IgD-negative memory B cell (primary cell): Measurements from ENCODE around the gene MAP3K8. TPM values are rescaled to one million over a fixed set of nuclear protein-coding genes. Genes with fewer than 3 reads are reported as not detected.
"Not testable (repeated sequence)": the region's sequence is repeated elsewhere in the genome, so short reads cannot be mapped to it uniquely, and the experiment has no call there.

Experiments
- H3K27ac Mint-ChIP-seq, 3 donors: one replicate each; pipeline ENCODE4 v1.8.0; 2020 to 2022; ENCODE audit warnings: mild to moderate bottlenecking in 3 of 3, mixed read lengths in 3 of 3, moderate library complexity in 1 of 3
- H3K27me3 Mint-ChIP-seq: one replicate; pipeline ENCODE4 v1.8.0; 2021; ENCODE audit warnings: mixed read lengths
- H3K36me3 Mint-ChIP-seq: one replicate; pipeline ENCODE4 v1.8.0; 2020; ENCODE audit warnings: mild to moderate bottlenecking, mixed read lengths
- H3K4me1 Mint-ChIP-seq, 3 donors: one replicate each; pipeline ENCODE4 v1.8.0; 2020 to 2022; ENCODE audit warnings: mixed read lengths in 3 of 3, mild to moderate bottlenecking in 1 of 3
- H3K4me3 Mint-ChIP-seq, 4 donors: one replicate each; pipeline ENCODE4 v1.8.0; 2020 to 2022; ENCODE audit warnings: mild to moderate bottlenecking in 4 of 4, mixed read lengths in 4 of 4, moderate library complexity in 3 of 4
- H3K9me3 Mint-ChIP-seq, 3 donors: one replicate each; pipeline ENCODE4 v1.8.0; 2020 to 2021; ENCODE audit warnings: mixed read lengths in 3 of 3, mild to moderate bottlenecking in 1 of 3
- polyA plus RNA-seq: library from polyadenylated mRNA; unstranded; fragments of 300-500 nt; fragmentation: Illumina TruSeq; gene quantifications from one replicate; pipeline ENCODE4 v1.2.3, GENCODE V29; 2021

MAP3K8 gene
- polyA plus RNA-seq, 1 donor from 2014 or later: 40.0 TPM

DNA sequence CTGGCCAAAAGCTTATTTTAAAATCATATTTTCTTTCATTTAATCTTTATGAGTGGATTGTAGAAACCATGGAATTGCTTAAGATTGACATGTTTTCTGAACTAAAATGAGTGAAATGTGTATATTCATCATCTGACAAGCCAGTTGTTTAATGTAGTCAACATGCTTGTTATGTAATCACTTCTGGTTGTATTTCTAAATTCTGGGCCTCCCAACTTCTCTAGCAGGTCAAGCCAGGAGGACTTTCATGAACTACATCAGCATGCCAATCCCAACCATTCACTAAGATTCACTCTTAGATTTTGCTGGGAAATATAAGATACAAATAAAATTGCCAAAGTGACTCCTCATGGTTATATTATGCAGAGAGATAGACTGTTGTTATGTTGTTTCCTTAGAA lies 21.1 kb upstream of the MAP3K8 start:
- no peaks in the 10 kb centered on the region for H3K36me3 Mint-ChIP-seq
- H3K9me3 Mint-ChIP-seq: no peaks in the 10 kb centered on the region
- no peak overlapping the region for H3K4me3 Mint-ChIP-seq
- H3K27me3 Mint-ChIP-seq: no peaks in the 10 kb centered on the region
- no peak overlapping the region for H3K27ac Mint-ChIP-seq
- peaks cover 12 to 17% (median 15%) of the 10 kb centered on the region in 3 donors for H3K4me1 Mint-ChIP-seq

DNA sequence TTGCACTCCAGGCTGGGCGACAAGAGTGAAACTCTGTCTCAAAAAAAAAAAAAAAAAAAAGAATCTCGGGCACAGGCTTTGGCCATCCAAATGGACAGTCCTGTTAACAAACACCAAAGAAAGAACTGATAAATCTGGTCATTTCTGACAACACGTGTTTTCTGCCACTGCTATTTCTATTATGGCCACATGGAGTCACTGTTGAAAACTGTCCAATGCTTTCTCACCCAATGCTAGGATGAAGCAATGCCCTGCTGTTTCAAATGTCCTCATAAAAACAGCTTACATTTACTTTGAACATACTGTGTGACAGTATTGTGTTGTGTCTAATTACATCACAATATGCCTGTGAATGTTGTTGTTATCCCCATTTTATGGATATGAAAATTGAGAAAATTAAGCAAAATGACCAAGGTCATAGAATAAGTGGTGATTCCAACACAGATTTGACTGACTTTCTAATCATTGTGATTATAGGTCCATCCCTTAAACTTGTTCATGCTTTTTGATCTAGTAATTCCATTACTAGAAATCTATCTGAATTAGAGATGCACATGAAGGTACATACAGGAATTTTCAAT lies 19.9 kb upstream of the MAP3K8 start:
- peaks cover 21 to 25% (median 22%) of the 10 kb centered on the region in 3 donors for H3K4me1 Mint-ChIP-seq
- no peaks in the 10 kb centered on the region for H3K9me3 Mint-ChIP-seq
- peak overlapping the region in 1 of 4 donors; percentile 59 for H3K4me3 Mint-ChIP-seq
- H3K36me3 Mint-ChIP-seq: no peaks in the 10 kb centered on the region
- H3K27ac Mint-ChIP-seq: peak overlapping the region in 2 of 3 donors; percentile 53 to 83
- no peaks in the 10 kb centered on the region for H3K27me3 Mint-ChIP-seq

DNA sequence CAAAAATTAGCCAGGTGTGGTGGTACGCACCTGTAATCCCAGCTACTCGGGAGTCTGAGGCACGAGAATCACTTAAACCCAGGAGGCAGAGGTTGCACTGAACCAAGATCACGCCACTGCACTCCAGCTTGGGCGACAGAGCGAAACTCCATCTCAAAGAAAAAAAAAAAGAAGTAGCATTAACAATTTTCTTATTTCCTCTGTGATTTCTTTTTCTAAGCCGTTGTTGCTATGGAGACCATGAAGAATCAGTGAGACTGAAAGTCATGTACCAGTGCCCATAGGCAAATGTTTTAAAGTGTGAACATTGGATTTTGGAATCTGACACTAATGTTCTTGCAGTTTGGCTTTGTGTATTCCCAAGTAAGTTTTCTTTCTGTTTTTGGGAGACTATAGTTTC lies 18.4 kb upstream of the MAP3K8 start:
- no peaks in the 10 kb centered on the region for H3K27me3 Mint-ChIP-seq
- no peaks in the 10 kb centered on the region for H3K9me3 Mint-ChIP-seq
- H3K4me3 Mint-ChIP-seq: peak overlapping the region; percentile 30 to 81 (median 58)
- no peaks in the 10 kb centered on the region for H3K36me3 Mint-ChIP-seq
- H3K27ac Mint-ChIP-seq: peak overlapping the region; percentile 81 to 96 (median 92)
- peaks cover 33 to 36% (median 35%) of the 10 kb centered on the region in 3 donors for H3K4me1 Mint-ChIP-seq

DNA sequence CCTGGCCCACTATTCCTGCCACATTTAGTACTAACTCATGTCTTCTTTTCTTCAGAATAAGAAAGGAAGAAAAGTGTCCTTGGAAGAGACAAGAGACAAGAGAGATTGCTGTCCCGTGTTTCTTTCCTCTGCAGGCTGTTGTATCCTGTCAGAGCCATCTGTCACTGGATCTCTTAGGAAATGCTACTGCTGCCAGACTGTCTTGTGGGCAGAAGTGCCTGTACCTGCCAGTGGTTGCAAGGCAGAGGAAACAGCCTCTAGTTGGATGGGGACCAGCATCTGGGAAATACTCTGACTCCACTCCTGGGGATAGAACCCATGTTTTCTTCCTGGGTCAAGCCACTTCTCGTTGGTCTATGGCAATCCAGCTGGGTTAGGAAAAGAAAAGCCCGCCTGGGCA lies 16.7 kb upstream of the MAP3K8 start:
- H3K36me3 Mint-ChIP-seq: no peaks in the 10 kb centered on the region
- no peaks in the 10 kb centered on the region for H3K9me3 Mint-ChIP-seq
- H3K27me3 Mint-ChIP-seq: no peaks in the 10 kb centered on the region
- peak overlapping the region in 1 of 4 donors; percentile 16 for H3K4me3 Mint-ChIP-seq
- H3K4me1 Mint-ChIP-seq: peaks cover 41 to 43% (median 41%) of the 10 kb centered on the region in 3 donors
- peak overlapping the region; percentile 81 to 92 (median 84) for H3K27ac Mint-ChIP-seq

GRCh38 chr10:30420266-30420665 lies 13.7 kb upstream of the MAP3K8 start:
- H3K9me3 Mint-ChIP-seq: no peaks in the 10 kb centered on the region
- H3K4me1 Mint-ChIP-seq: peaks cover 44 to 49% (median 48%) of the 10 kb centered on the region in 3 donors
- H3K36me3 Mint-ChIP-seq: peaks cover 2% of the 10 kb centered on the region
- H3K4me3 Mint-ChIP-seq: peak overlapping the region; percentile 8 to 84 (median 28)
- H3K27ac Mint-ChIP-seq: peak overlapping the region; percentile 78 to 92 (median 89)
- no peaks in the 10 kb centered on the region for H3K27me3 Mint-ChIP-seq

DNA sequence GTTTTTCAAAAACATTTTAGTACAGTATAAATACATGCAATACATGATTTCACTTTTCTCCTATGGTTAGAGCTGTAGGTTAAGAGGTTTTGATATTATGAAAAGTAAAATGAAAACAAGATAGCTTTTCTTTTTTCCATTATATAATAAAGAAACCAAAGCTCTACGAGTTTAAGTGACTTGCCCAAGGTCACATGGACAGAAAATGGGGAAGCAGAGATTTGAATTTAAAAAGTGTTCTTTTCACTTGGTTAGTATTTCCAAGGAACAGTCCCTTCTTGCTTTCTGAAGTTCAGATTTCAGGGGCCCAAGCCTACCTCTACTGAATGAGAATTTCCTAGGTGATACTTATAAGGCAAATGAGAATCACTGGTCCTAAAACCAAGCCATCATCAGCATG lies 13.2 kb upstream of the MAP3K8 start:
- H3K27me3 Mint-ChIP-seq: no peaks in the 10 kb centered on the region
- peak overlapping the region; percentile 78 to 92 (median 89) for H3K27ac Mint-ChIP-seq
- H3K4me1 Mint-ChIP-seq: peaks cover 39 to 46% (median 44%) of the 10 kb centered on the region in 3 donors
- peaks cover 2% of the 10 kb centered on the region for H3K36me3 Mint-ChIP-seq
- H3K4me3 Mint-ChIP-seq: peak overlapping the region in 2 of 4 donors; percentile 52 to 56
- H3K9me3 Mint-ChIP-seq: no peaks in the 10 kb centered on the region

DNA sequence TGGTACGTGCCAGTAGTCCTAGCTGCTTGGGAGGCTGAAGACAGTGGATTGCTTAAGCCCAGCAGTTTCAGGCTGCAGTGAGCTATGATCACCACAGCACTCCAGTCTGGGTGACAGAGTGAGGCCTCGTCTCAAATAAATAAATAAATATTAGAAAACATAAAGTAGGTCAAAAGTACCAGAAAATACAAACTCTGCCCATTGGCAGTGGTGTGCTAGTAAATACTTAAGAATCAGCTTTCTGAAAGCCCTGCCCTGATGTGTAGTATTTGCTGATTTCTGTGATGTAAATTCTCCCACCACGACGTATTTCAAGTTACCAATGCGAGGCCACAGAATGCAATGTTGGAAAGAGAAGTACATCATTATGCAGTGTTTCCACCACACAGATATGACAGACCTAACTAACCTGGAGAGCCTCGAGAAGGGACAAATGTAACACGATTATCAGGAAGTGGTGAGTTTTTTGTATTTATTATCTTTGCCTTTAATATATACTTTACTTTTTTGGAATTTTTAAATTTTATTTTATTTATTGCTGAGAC lies 11.8 kb upstream of the MAP3K8 start:
- Mint-ChIP-seq H3K4me3 (peak overlapping the region in 1 of 4 donors; percentile 55), H3K36me3 (peaks cover 2% of the 10 kb centered on the region), H3K27me3 (no peaks in the 10 kb centered on the region), H3K27ac (peak overlapping the region in 2 of 3 donors; percentile 8 to 45), H3K9me3 (no peaks in the 10 kb centered on the region), H3K4me1 (peaks cover 38 to 46% (median 46%) of the 10 kb centered on the region in 3 donors)

GRCh38 chr10:30422981-30423654 lies 10.9 kb upstream of the MAP3K8 start:
- Mint-ChIP-seq H3K4me3 (peak overlapping the region in 1 of 4 donors; percentile 61), H3K9me3 (no peaks in the 10 kb centered on the region), H3K27ac (peak overlapping the region; percentile 46 to 91 (median 76)), H3K4me1 (peaks cover 43 to 55% (median 53%) of the 10 kb centered on the region in 3 donors), H3K27me3 (no peaks in the 10 kb centered on the region), H3K36me3 (peaks cover 2% of the 10 kb centered on the region)

- H3K27me3 Mint-ChIP-seq, H3K9me3 Mint-ChIP-seq, H3K36me3 Mint-ChIP-seq: not testable (repeated sequence)
- peak overlapping the region in 1 of 4 donors; percentile 61 for H3K4me3 Mint-ChIP-seq
- H3K27ac Mint-ChIP-seq: peak overlapping the region; percentile 46 to 91 (median 78)
- peaks cover 44 to 55% (median 50%) of the 10 kb centered on the region in 3 donors for H3K4me1 Mint-ChIP-seq
Measured at GRCh38 chr10:30423655-30424275, 10.2 kb upstream of the MAP3K8 start.

- peak overlapping the region in 1 of 3 donors; percentile 46 for H3K27ac Mint-ChIP-seq
- H3K27me3 Mint-ChIP-seq: no peaks in the 10 kb centered on the region
- no peaks in the 10 kb centered on the region for H3K9me3 Mint-ChIP-seq
- peaks cover 2% of the 10 kb centered on the region for H3K36me3 Mint-ChIP-seq
- peaks cover 33 to 43% (median 41%) of the 10 kb centered on the region in 3 donors for H3K4me1 Mint-ChIP-seq
- H3K4me3 Mint-ChIP-seq: no peak overlapping the region
Measured at GRCh38 chr10:30425336-30426075, 8.5 kb upstream of the MAP3K8 start.

GRCh38 chr10:30430544-30431298 lies 3.3 kb upstream of the MAP3K8 start:
- Mint-ChIP-seq H3K4me1 (peaks cover 38 to 42% (median 38%) of the 10 kb centered on the region in 3 donors), H3K4me3 (peak overlapping the region; percentile 59 to 94 (median 78)), H3K36me3 (no peaks in the 10 kb centered on the region), H3K9me3 (peaks cover 0 to 2% (median 0%) of the 10 kb centered on the region in 3 donors), H3K27ac (peak overlapping the region; percentile 81 to 94 (median 83)), H3K27me3 (no peaks in the 10 kb centered on the region)

DNA sequence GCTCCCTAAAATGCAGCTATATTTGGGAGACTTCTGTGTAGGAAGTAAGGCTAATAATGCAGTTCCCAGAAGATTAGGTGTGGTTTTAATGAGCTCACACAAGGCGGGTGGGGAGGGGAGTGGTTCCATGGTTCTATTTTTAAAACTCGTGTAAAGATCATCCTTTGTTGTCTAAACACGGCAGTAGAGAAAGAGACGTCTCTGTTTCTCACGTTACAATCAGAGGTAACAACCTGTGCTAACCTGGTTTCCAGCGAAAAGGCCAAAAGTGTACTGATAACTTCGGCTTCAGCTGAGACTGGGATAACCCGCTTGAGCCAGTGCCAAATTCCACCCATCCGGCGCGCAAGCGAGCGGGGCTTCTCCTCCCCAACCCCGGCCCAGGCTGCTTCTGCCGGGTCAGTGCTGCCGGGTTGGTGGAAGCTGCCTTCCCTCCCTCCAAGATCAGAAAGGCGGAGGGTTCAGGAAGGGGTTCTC lies 2.5 kb upstream of the MAP3K8 start:
- Mint-ChIP-seq H3K36me3 (no peaks in the 10 kb centered on the region), H3K27ac (peak overlapping the region; percentile 81 to 94 (median 83)), H3K4me3 (peak overlapping the region; percentile 59 to 94 (median 80)), H3K4me1 (peaks cover 45 to 46% (median 45%) of the 10 kb centered on the region in 3 donors), H3K9me3 (peaks cover 0 to 2% (median 0%) of the 10 kb centered on the region in 3 donors), H3K27me3 (no peaks in the 10 kb centered on the region)

- Mint-ChIP-seq H3K27ac (peak overlapping the region; percentile 77 to 98 (median 97)), H3K4me3 (peak overlapping the region; percentile 94 to 96 (median 96)), H3K4me1 (peaks cover 48 to 50% (median 49%) of the 10 kb centered on the region in 3 donors), H3K27me3 (no peaks in the 10 kb centered on the region), H3K36me3 (no peaks in the 10 kb centered on the region), H3K9me3 (peaks cover 0 to 2% (median 0%) of the 10 kb centered on the region in 3 donors)
Measured at GRCh38 chr10:30432622-30433305, 1.2 kb upstream of the MAP3K8 start.
